HCT116 (cell line): ENCODE results near the gene PDLIM7. TPM values are rescaled to one million over a fixed set of nuclear protein-coding genes. Genes with fewer than 3 reads are reported as not detected.

Source experiments
- ATAC-seq: fragments of 200-7000 bp; cut with Tn5 transposase; 2 replicates; pipeline ENCODE4 v1.9.1; 2020; ENCODE audit warnings: mild to moderate bottlenecking, moderate library complexity
- BruUV-seq: library from RNA; stranded (reverse); fragments of 400-500 nt; replicated peaks from 2 replicates; lab custom pipeline; 2021; lab: Mats Ljungman, UMichigan
- CTCF ChIA-PET: fragments of 300-600 bp; sonication (Branson Sonifier 250); formaldehyde crosslinking; loops from one replicate; lab custom pipeline; 2021; ENCODE audit warnings: antibody characterized with exemption; lab: Charles Lee
- POLR2A ChIA-PET: fragments of 300-600, 350-600 bp; sonication (Branson Sonifier 250); formaldehyde crosslinking; loops from one replicate; lab custom pipeline; 2021; ENCODE audit warnings: antibody characterized with exemption; lab: Charles Lee
- RAD21 ChIA-PET, 2 experiments: fragments of 300-600 bp; sonication (Branson Sonifier 250); formaldehyde crosslinking; loops; one replicate each; lab custom pipeline; 2023; ENCODE audit warnings: low total read pairs in 2 of 2; ENCODE audit not compliant: uncharacterized antibody in 2 of 2, unreplicated experiment in 2 of 2, low non-redundant PET in 1 of 2; lab: Charles Lee
- DNase-seq: peaks from one replicate; pipeline ENCODE4 v3.0.0-alpha.2; 2010; ENCODE audit warnings: low read depth, low spot score
- H2AFZ ChIP-seq: fragments of 200-600 bp; shearing (Covaris generic), sonication (generic); 2 replicates; pipeline ENCODE4 v1.6.1; 2017; ENCODE audit warnings: low read depth, mixed run types, mixed read lengths, antibody characterized with exemption, low read length; ENCODE audit not compliant: poor library complexity, severe bottlenecking
- H3K27ac ChIP-seq: 2 replicates; pipeline ENCODE4 v1.5.1; 2012; ENCODE audit warnings: low read depth, low read length
- H3K27me3 ChIP-seq: fragments of 200-600 bp; sonication (generic); 2 replicates; pipeline ENCODE4 v1.6.1; 2016; ENCODE audit warnings: mixed run types, low read length, mixed read lengths; ENCODE audit not compliant: insufficient read depth
- H3K36me3 ChIP-seq, 2 experiments: fragments of 200-500 bp in 1 of 2; fragments of 200-600 bp in 1 of 2; sonication (Bioruptor generic) in 1 of 2; sonication (generic) in 1 of 2; 2 replicates each; pipeline versions ENCODE4 v1.5.1 to v1.6.1; 2014 to 2016; ENCODE audit warnings: low read length in 2 of 2, inconsistent platforms in 1 of 2, mixed read lengths in 1 of 2, mixed run types in 1 of 2; ENCODE audit not compliant: insufficient read depth in 2 of 2, control insufficient read depth in 1 of 2
- H3K4me1 ChIP-seq, 2 experiments: fragments of 200-600 bp in 1 of 2; sonication (generic) in 1 of 2; 2 replicates each; pipeline versions ENCODE4 v1.5.1 to v1.6.1; 2012 to 2017; ENCODE audit warnings: low read length in 2 of 2, inconsistent platforms in 1 of 2, mild to moderate bottlenecking in 1 of 2, mixed read lengths in 1 of 2, mixed run types in 1 of 2, moderate library complexity in 1 of 2; ENCODE audit not compliant: insufficient read depth in 2 of 2, control insufficient read depth in 1 of 2
- H3K4me2 ChIP-seq: fragments of 200-600 bp; sonication (generic); 2 replicates; pipeline ENCODE4 v1.6.1; 2017; ENCODE audit warnings: mixed run types, low read length, mixed read lengths
- H3K4me3 ChIP-seq, 2 experiments: fragments of 200-600 bp in 1 of 2; sonication (generic) in 1 of 2; replicated peaks in 1 of 2; 2 replicates each; pipeline ENCODE4 v1.5.1; 2011 to 2016; ENCODE audit warnings: low read length in 2 of 2, control low read depth in 1 of 2, low read depth in 1 of 2, mild to moderate bottlenecking in 1 of 2, mixed read lengths in 1 of 2, mixed run types in 1 of 2
- H3K79me2 ChIP-seq: fragments of 200-600 bp; sonication (generic); 2 replicates; pipeline ENCODE4 v1.6.1; 2017; ENCODE audit warnings: mild to moderate bottlenecking, mixed run types, low read length, moderate library complexity, mixed read lengths; ENCODE audit not compliant: insufficient read depth
- H3K9ac ChIP-seq: fragments of 200-600 bp; sonication (generic); 2 replicates; pipeline ENCODE4 v1.6.1; 2016; ENCODE audit warnings: low read length, mixed read lengths
- H3K9me2 ChIP-seq: fragments of 200-600 bp; sonication (generic), shearing (Covaris generic); 2 replicates; pipeline ENCODE4 v1.6.1; 2017; ENCODE audit warnings: mixed run types, mild to moderate bottlenecking, moderate library complexity; ENCODE audit not compliant: insufficient read depth
- H3K9me3 ChIP-seq, 2 experiments: fragments of 200-500 bp in 1 of 2; fragments of 200-600 bp in 1 of 2; sonication (Bioruptor generic) in 1 of 2; sonication (generic) in 1 of 2; 2 replicates each; pipeline ENCODE4 v1.6.1; 2014 to 2017; ENCODE audit warnings: low read length in 2 of 2, mixed read lengths in 2 of 2, inconsistent platforms in 1 of 2, low read depth in 1 of 2, mild to moderate bottlenecking in 1 of 2, mixed run types in 1 of 2, moderate library complexity in 1 of 2; ENCODE audit not compliant: control insufficient read depth in 1 of 2, insufficient read depth in 1 of 2
- H4K20me1 ChIP-seq: fragments of 200-600 bp; sonication (generic), shearing (Covaris generic); 2 replicates; pipeline ENCODE4 v1.6.1; 2017; ENCODE audit warnings: mixed run types, mild to moderate bottlenecking, moderate library complexity; ENCODE audit not compliant: insufficient read depth
- ATF3 ChIP-seq: IDR thresholded peaks from 2 replicates; pipeline ENCODE4 v1.6.1; 2012
- CBX3 ChIP-seq: IDR thresholded peaks from 2 replicates; pipeline ENCODE4 v1.6.1; 2012; ENCODE audit warnings: low read depth
- CEBPB ChIP-seq: IDR thresholded peaks from 2 replicates; pipeline ENCODE4 v1.6.1; 2012; ENCODE audit warnings: low read depth
- EGR1 ChIP-seq: IDR thresholded peaks from 2 replicates; pipeline ENCODE4 v1.6.1; 2012; ENCODE audit warnings: low read depth
- ELF1 ChIP-seq: IDR thresholded peaks from 2 replicates; pipeline ENCODE4 v1.6.1; 2012; ENCODE audit warnings: low read depth, borderline replicate concordance
- EZH2 ChIP-seq: fragments of 200-600 bp; sonication (generic); IDR thresholded peaks from 2 replicates; pipeline ENCODE4 v1.6.1; 2017; ENCODE audit warnings: antibody characterized with exemption, mixed run types
- EZH2phosphoT487 ChIP-seq: fragments of 200-600 bp; IDR thresholded peaks from 2 replicates; pipeline ENCODE4 v1.6.1; 2018; ENCODE audit warnings: antibody characterized with exemption, borderline replicate concordance
- FOSL1 ChIP-seq: IDR thresholded peaks from 2 replicates; pipeline ENCODE4 v1.6.1; 2012; ENCODE audit warnings: low read depth
- JUND ChIP-seq: IDR thresholded peaks from 2 replicates; pipeline ENCODE4 v1.6.1; 2012
- POLR2A ChIP-seq: IDR thresholded peaks from 2 replicates; pipeline ENCODE4 v1.7.0; 2011; ENCODE audit warnings: borderline replicate concordance; ENCODE audit not compliant: insufficient read depth, insufficient read length; ENCODE audit errors: extremely low read depth
- RAD21 ChIP-seq: IDR thresholded peaks from 2 replicates; pipeline ENCODE4 v1.6.1; 2012; ENCODE audit warnings: low read depth, mild to moderate bottlenecking
- SIN3A ChIP-seq: IDR thresholded peaks from 2 replicates; pipeline ENCODE4 v1.6.1; 2012; ENCODE audit warnings: low read depth
- SP1 ChIP-seq: IDR thresholded peaks from 2 replicates; pipeline ENCODE4 v1.6.1; 2012; ENCODE audit warnings: low read depth
- TCF7L2 ChIP-seq: IDR thresholded peaks from 2 replicates; pipeline ENCODE4 v1.7.0; 2011; ENCODE audit warnings: borderline replicate concordance, inconsistent platforms; ENCODE audit not compliant: insufficient read depth, insufficient read length; ENCODE audit errors: extremely low read depth
- YY1 ChIP-seq: IDR thresholded peaks from 2 replicates; pipeline ENCODE4 v1.6.1; 2011; ENCODE audit warnings: low read length, low read depth, moderate library complexity, mild to moderate bottlenecking; ENCODE audit not compliant: insufficient replicate concordance; ENCODE audit errors: extremely low read depth
- ZFX ChIP-seq: fragments of 450-650 bp; IDR thresholded peaks from 2 replicates; pipeline ENCODE4 v1.6.1; 2017
- intact Hi-C: fragments of 100-400 bp; cut with micrococcal nuclease; formaldehyde crosslinking; loops from 2 replicates; pipeline ENCODE4 v1.10.0; 2022
- total RNA-seq: library from RNA; stranded (reverse); gene quantifications from one replicate; pipeline ENCODE4 v1.2.1, GENCODE V29; 2021; ENCODE audit not compliant: unreplicated experiment
- TF ChIP-seq, protein P1 (sequence below): IDR thresholded peaks from 2 replicates; pipeline ENCODE4 v1.6.1; 2012; ENCODE audit warnings: low read depth
- TF ChIP-seq, protein P2 (sequence below), 3 experiments: fragments of 200-600 bp in 1 of 3; sonication (generic) in 1 of 3; IDR thresholded peaks in 2 of 3; conservative IDR thresholded peaks in 1 of 3; 2 replicates each; pipeline ENCODE4 v1.5.1; 2012 to 2017; ENCODE audit warnings: low read depth in 2 of 3, low read length in 2 of 3, antibody characterized with exemption in 1 of 3, borderline replicate concordance in 1 of 3, control low read depth in 1 of 3, mild to moderate bottlenecking in 1 of 3, mixed read lengths in 1 of 3, mixed run types in 1 of 3, moderate library complexity in 1 of 3; ENCODE audit not compliant: insufficient read depth in 1 of 3

PDLIM7 gene
- total RNA-seq, 1 experiment from 2014 or later = 153 TPM

- ATAC-seq (no peak), DNase-seq (no peak)
- no peak overlapping the region for H3K4me2 ChIP-seq
- no peak overlapping the region for H3K27ac ChIP-seq
- CTCF ChIA-PET = interaction anchor here (1.0 to 1.2 kb wide), 4 partner anchors 16 to 22 kb away, joined by 3 to 4 read pairs (median 4); partner anchors contain the start of gene PDLIM7
- RAD21 ChIA-PET = no interaction called here
- H2AFZ ChIP-seq = no peak overlapping the region
- no peaks in the 10 kb centered on the region for H3K9me3 ChIP-seq
- H3K36me3 ChIP-seq = no peaks in the 10 kb centered on the region
- H4K20me1 ChIP-seq = no peaks in the 10 kb centered on the region
- no peaks in the 10 kb centered on the region for H3K27me3 ChIP-seq
- BruUV-seq = no TSS peak
- no peak overlapping the region for H3K4me3 ChIP-seq
- intact Hi-C loops = no loop called here
- POLR2A ChIA-PET = interaction anchor here (1.0 to 6.3 kb wide), 2 partner anchors 15 to 22 kb away, joined by 6 to 54 read pairs; partner anchors contain the start of gene PDLIM7
- H3K79me2 ChIP-seq = no peaks in the 10 kb centered on the region
- TF ChIP-seq, protein P1, sequence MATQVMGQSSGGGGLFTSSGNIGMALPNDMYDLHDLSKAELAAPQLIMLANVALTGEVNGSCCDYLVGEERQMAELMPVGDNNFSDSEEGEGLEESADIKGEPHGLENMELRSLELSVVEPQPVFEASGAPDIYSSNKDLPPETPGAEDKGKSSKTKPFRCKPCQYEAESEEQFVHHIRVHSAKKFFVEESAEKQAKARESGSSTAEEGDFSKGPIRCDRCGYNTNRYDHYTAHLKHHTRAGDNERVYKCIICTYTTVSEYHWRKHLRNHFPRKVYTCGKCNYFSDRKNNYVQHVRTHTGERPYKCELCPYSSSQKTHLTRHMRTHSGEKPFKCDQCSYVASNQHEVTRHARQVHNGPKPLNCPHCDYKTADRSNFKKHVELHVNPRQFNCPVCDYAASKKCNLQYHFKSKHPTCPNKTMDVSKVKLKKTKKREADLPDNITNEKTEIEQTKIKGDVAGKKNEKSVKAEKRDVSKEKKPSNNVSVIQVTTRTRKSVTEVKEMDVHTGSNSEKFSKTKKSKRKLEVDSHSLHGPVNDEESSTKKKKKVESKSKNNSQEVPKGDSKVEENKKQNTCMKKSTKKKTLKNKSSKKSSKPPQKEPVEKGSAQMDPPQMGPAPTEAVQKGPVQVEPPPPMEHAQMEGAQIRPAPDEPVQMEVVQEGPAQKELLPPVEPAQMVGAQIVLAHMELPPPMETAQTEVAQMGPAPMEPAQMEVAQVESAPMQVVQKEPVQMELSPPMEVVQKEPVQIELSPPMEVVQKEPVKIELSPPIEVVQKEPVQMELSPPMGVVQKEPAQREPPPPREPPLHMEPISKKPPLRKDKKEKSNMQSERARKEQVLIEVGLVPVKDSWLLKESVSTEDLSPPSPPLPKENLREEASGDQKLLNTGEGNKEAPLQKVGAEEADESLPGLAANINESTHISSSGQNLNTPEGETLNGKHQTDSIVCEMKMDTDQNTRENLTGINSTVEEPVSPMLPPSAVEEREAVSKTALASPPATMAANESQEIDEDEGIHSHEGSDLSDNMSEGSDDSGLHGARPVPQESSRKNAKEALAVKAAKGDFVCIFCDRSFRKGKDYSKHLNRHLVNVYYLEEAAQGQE = no peak
- TF ChIP-seq, protein P2, sequence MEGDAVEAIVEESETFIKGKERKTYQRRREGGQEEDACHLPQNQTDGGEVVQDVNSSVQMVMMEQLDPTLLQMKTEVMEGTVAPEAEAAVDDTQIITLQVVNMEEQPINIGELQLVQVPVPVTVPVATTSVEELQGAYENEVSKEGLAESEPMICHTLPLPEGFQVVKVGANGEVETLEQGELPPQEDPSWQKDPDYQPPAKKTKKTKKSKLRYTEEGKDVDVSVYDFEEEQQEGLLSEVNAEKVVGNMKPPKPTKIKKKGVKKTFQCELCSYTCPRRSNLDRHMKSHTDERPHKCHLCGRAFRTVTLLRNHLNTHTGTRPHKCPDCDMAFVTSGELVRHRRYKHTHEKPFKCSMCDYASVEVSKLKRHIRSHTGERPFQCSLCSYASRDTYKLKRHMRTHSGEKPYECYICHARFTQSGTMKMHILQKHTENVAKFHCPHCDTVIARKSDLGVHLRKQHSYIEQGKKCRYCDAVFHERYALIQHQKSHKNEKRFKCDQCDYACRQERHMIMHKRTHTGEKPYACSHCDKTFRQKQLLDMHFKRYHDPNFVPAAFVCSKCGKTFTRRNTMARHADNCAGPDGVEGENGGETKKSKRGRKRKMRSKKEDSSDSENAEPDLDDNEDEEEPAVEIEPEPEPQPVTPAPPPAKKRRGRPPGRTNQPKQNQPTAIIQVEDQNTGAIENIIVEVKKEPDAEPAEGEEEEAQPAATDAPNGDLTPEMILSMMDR (IDR thresholded peaks at IDR 0.05 in 2 of 3, conservative IDR thresholded peaks at IDR 0.05 in 1 of 3; ENCODE audit: borderline replicate concordance in 1 of 3, insufficient read depth in 1 of 3, low read depth in 2 of 3, low read length in 2 of 3) = no peak
- TF ChIP-seq CEBPB (no peak), SIN3A (no peak), ATF3 (no peak), SP1 (no peak), ZFX (no peak), RAD21 (no peak), FOSL1 (no peak), TCF7L2 (no peak), JUND (no peak), ELF1 (no peak), YY1 (no peak), EZH2phosphoT487 (no peak), EZH2 (no peak), EGR1 (no peak), POLR2A (no peak), CBX3 (no peak)
- no peaks in the 10 kb centered on the region for H3K9me2 ChIP-seq
- H3K9ac ChIP-seq = no peak overlapping the region
- peaks cover 0 to 13% of the 10 kb centered on the region in 2 experiments; a peak in 1 of 4 replicates for H3K4me1 ChIP-seq
Measured at GRCh38 chr5:177479774-177480173, 17.6 kb downstream of the PDLIM7 start.
